IMR-90 (cell line): ENCODE data around the gene TIMM29.
"Not testable (repeated sequence)": the region's sequence is repeated elsewhere in the genome, so short reads cannot be mapped to it uniquely, and the experiment has no call there.

ENCODE experiments used
- CEBPB ChIP-seq: IDR thresholded peaks from 2 replicates; pipeline ENCODE4 v1.6.1; 2012; ENCODE audit warnings: low read depth, low read length, improper control_type of control experiment
- CTCF ChIP-seq: conservative IDR thresholded peaks from 2 replicates; pipeline ENCODE4 v1.5.1; 2012; ENCODE audit warnings: mild to moderate bottlenecking, low read depth, low read length, improper control_type of control experiment
- FOS ChIP-seq: fragments of 150-350 bp; IDR thresholded peaks from 2 replicates; pipeline ENCODE4 v1.6.1; 2016; ENCODE audit warnings: low read depth, low read length
- MAZ ChIP-seq: IDR thresholded peaks from 2 replicates; pipeline ENCODE4 v1.6.1; 2012; ENCODE audit warnings: low read depth, mild to moderate bottlenecking, low read length, improper control_type of control experiment, moderate library complexity, borderline replicate concordance
- MXI1 ChIP-seq: IDR thresholded peaks from 2 replicates; pipeline ENCODE4 v1.6.1; 2012; ENCODE audit warnings: low read depth, mild to moderate bottlenecking, low read length, moderate library complexity, borderline replicate concordance
- NFE2L2 ChIP-seq: fragments of 150-350 bp; IDR thresholded peaks from 2 replicates; pipeline ENCODE4 v1.6.1; 2016; ENCODE audit warnings: low read depth, mild to moderate bottlenecking, low read length
- POLR2A ChIP-seq: IDR thresholded peaks from 2 replicates; pipeline ENCODE4 v1.6.1; 2012; ENCODE audit warnings: mild to moderate bottlenecking, low read depth, low read length
- RAD21 ChIP-seq: IDR thresholded peaks from 2 replicates; pipeline ENCODE4 v1.6.1; 2012; ENCODE audit warnings: low read length, improper control_type of control experiment
- RCOR1 ChIP-seq: IDR thresholded peaks from 2 replicates; pipeline ENCODE4 v1.6.1; 2012; ENCODE audit warnings: mild to moderate bottlenecking, low read length, improper control_type of control experiment; ENCODE audit not compliant: insufficient replicate concordance
- RFX5 ChIP-seq: IDR thresholded peaks from 2 replicates; pipeline ENCODE4 v1.8.0; 2012; ENCODE audit warnings: low read depth, mild to moderate bottlenecking, low read length, moderate library complexity
- SMC3 ChIP-seq: fragments of 150-350 bp; IDR thresholded peaks from 2 replicates; pipeline ENCODE4 v1.6.1; 2016; ENCODE audit warnings: low read depth, mild to moderate bottlenecking, antibody characterized with exemption, low read length, moderate library complexity
- USF2 ChIP-seq: fragments of 150-350 bp; IDR thresholded peaks from 2 replicates; pipeline ENCODE4 v1.6.1; 2017; ENCODE audit warnings: mild to moderate bottlenecking, antibody characterized with exemption, low read length, low read depth

GRCh38 chr19:10943412-10943811, 14.8 kb downstream of the TIMM29 start:
- not testable (repeated sequence) for TF ChIP-seq CTCF, MXI1, POLR2A, RFX5, RCOR1, SMC3, RAD21, CEBPB, FOS, USF2, MAZ, NFE2L2
